NCI-H2081 treated with DMSO at 0.1 percent for 48 hours (cell line): Measurements from ENCODE around the gene SBF2.
"Not testable (repeated sequence)": the region's sequence is repeated elsewhere in the genome, so short reads cannot be mapped to it uniquely, and the experiment has no call there.

ENCODE experiments used
- DNase-seq: peaks from one replicate; lab custom pipeline; 2025; lab: John Stamatoyannopoulos, UW

Gene SBF2

DNA sequence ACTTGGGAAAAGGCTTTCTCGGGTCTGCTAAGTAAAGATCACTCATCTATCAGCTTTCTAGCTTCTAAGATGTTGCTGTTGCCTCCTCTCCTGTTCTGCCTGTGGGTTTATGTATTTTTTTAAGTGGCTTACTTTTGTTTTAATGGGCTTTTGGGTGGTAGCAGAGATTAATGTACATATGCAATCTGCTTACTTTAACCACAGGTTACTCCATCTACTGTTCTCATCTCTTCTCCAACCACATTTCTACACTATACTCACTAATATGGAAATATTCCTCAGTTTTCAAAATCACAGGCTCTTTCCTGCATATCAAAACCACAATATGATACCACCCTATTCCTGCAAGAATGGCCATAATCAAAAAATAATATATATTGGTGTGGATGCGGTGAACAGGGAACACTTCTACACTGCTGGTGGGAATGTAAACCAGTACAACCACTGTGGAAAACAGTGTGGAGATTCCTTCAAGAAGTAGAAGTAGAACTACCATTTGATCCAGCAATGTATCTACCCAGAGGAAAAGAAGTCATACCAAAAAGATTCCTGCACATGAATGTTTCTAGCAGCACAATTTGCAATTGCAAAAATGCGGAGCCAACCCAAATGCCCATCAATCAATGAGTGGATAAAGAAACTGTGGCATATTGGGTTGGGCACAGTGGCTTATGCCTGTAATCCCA, 341.4 kb downstream of the SBF2 start:
- DNase-seq = no peak

DNA sequence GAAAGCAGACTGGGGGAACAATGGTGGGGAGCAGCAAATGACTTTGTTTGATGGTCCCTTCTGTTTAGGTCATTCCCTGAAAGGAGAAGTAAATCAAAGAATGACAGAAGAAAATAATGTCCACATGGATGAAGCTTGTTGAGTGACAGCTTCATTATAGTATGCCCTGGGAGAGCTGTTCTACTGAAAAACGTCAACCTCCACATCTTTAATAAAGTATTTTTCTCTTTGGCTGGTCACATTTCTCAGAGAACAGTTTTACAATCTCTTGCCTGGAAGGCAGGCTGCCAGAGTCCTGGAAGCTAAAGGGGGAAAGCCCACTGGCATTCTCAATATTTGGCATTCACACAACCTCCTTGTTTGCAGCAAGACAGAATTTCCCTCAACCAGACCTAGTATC, 342.2 kb downstream of the SBF2 start:
- no peak for DNase-seq

DNA sequence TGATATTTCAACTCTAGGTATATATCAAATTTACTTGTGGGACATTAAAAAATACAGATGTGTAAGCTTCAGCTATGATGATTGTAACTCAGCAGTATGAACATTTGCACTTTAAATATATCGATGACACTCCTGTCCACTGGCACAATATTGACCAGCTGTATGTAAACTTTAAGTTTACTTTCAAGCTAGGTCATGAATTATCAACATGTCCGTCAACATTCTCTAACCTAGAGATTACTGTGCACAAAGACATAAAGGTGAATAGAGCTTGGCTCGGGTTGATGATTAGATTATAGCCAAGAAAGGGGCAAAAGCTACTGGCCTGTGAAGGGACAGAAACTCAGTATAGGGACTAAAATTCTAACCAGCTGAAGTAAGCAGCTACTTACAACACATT, 343.6 kb downstream of the SBF2 start:
- DNase-seq = no peak

DNA sequence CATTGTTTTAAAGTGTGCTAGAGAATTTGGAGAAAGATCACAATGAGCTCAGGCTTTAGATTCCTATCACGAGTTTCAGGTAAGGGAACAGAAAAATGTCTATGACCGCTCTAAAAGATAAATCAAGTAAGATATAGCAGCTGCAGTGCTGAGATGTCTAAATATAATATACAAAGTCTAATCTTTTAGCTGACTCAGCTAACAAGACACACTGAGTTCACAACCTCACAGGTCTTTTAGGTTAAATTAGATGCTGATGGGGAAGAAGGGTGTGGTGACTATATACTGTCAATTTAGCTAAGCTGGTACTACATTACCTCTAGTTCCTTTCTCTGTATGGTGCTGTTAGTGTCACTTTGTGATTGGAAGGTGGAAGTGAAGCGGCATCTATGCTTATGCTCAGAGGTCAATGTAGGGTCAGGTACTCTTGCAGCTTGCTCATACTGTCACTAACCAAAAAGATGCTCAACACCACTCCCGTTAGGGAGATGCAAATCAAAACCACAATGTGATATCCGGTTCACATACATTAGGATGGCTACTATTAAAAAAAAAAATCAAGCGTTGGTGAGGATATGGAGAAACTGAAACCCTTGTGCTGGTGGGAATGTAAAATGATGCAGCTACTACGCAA, 346.7 kb downstream of the SBF2 start:
- DNase-seq = no peak

DNA sequence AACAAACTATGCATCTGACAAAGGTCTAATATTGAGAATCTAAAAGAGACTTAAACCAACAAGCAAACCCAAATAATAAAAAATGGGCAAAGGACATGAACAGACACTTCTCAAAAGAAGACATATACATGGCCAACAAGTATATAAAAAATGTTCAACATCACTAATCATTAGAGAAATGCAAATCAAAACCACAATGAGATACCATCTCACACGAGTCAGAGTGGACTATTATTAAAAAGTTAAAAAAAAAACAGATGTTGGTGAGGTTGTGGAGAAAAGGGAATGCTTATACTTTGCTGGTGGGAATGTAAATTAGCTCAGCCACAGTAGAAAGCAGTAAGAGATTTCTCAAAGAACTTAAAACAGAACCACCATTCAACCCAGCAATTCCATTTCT, 348.3 kb downstream of the SBF2 start:
- DNase-seq = not testable (repeated sequence)

DNA sequence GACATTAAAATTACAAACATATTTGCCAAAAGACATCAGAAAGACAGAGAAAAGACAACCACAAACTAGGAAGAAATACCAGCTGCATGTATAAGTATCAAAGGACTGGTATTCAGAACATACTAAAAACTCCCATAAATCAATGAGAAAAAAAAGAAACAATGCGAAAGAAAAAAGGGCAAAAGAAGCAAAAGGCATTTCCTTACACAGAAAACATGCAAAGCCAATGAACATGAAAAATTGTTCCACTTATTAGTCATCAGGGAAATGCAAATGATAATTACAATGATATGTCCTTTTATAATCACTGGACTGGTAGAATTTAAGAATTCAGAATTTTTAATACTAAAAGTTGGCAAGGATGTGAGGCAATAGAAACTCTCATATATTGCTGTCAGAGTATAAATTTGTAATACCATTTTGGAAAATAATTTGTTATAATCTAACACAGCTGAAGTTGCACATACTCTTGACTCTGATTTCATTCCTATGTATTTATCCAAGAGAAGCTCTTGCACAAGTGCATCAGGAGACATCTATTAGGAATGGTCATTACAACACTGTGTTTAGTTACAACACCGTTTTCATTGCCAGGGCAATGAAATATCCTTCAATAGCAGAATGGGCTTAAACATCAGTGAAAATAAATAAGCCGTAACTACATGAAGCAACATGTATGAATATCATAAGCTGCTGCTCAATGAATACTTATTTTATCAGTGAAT, 350.5 kb downstream of the SBF2 start:
- DNase-seq = no peak

DNA sequence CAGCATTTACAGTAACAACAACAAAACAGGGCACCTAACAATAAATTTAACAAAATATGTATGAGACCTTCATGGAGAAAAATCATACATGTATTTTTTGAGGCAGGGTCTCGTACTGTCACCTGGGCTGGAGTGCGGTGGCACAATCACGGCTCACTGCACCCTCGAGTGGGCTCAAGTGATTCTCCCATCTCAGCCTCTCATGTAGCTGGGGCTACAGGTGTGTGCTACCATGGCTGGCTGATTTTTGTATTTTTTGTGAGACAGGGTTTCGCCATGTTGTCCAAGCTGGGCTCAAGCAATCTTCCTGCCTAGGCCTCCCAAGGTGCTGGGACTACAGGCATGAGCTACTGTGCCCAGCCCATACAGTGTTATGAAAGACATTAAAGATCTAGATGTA, 352.0 kb downstream of the SBF2 start:
- DNase-seq = no peak

DNA sequence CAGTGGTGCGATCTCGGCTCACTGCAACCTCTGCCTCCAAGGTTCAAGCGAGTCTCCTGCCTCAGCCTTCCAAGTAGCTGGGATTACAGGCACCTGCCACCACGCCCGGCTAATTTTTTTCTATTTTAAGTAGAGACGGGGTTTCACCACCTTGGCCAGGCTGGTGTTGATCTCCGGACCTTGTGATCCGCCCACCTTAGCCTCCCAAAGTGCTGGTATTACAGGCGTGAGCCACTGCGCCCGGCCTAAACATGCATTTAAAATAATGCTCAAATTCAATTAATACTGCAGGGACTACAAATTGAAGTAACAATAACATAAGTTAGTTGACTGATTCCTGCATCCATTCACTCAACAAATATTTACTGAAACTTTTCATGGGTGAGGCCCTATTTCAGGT, 354.9 kb downstream of the SBF2 start:
- not testable (repeated sequence) for DNase-seq

DNA sequence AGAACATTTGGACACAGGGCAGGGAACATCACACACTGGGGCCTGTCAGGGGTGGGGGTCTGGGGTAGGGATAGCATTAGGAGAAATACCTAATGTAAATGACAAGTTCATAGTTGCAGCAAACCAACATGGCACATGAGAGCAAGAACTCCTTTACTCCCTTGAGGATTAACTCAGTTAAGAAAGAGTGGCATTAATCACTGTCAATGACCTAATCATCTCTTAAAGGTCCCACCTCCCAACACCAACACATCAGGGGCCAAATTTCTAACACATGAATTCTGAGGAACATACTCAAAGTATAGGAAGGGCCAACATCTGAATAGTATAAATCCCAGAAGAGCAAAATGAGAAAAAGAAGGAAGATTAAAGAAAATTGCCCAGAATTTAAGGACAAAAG, 357.3 kb downstream of the SBF2 start:
- no peak for DNase-seq

DNA sequence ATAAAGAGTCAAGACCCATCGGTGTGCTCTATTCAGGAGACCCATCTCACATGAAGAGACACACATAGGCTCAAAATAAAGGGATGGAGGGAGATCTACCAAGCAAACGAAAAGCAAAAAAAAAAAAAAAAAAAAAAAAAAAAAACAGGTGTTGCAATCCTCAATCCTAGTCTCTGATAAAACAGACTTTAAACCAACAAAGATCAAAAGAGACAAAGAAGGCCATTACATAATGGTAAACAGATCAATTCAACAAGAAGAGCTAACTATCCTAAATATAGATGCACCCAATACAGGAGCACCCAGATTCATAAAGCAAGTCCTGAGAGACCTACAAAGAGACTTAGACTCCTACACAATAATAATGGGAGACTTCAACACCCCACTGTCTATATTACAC, 361.2 kb downstream of the SBF2 start:
- DNase-seq = not testable (repeated sequence)

DNA sequence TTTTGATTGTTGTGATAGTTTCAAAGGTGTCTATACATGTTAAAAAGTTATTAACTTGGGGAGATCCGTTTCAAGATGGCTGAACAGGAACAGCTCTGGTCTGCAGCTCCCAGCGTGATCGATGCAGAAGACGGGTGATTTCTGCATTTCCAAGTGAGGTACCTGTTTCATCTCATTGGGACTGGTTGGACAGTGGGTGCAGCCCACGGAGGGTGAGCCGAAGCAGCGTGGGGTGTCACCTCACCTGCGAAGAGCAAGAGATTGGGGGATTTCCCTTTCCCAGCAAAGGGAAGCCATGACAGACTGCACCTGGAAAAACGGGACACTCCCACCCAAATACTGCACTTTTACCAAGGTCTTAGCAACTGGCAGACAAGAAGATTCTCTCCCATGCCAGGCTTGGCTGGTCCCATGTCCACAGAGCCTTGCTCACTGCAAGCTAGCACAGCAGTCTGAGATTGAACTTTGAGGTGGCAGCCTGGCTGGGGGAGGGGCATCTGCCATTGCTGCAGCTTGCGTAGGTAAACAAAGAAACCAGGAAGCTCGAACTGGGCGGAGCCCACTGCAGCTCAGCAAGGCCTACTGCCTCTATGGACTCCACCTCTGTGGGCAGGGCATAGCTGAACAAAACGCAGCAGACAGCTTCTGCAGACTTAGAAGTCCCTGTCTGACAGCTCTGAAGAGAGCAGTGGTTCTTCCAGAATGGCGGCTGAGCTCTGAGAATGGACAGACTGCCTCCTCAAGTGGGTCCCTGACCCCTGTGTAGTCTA, 363.3 kb downstream of the SBF2 start:
- DNase-seq = not testable (repeated sequence)

DNA sequence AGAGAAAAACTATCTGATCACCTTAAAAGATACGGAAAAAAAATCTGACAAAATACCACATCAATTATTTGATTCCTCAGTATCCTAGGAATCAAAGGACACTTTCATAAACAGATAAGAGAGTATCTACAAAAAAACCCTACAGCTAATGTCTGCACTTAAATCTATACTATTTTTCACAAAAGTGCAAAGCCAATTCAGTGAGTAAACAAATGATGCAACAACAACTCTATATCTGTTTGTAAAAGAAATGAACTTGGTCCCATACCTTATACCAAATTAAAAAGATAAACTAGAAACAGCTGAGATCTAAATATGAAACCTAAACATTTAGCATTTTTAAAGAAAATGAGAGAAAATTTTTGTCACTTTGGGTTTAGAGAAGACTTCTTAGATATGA, 366.3 kb downstream of the SBF2 start:
- no peak for DNase-seq

DNA sequence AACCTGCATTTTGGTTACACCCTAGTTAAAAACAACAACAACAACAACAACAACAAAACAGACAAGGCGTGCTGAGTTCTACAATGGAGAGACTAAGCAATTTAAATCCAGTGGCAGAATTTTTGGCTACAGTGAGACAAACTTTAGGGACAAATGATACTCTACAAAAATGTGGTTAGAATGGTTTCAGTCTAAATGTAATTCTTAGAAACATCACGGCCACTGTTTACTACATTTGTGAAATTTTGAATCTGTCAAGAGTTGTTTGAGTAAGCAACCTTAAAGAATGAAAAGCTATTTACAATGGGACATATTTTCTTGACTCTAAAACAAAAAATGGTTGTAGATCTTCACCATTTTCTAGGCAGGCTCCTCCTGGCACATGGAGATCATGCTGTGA, 370.7 kb downstream of the SBF2 start:
- no peak for DNase-seq

DNA sequence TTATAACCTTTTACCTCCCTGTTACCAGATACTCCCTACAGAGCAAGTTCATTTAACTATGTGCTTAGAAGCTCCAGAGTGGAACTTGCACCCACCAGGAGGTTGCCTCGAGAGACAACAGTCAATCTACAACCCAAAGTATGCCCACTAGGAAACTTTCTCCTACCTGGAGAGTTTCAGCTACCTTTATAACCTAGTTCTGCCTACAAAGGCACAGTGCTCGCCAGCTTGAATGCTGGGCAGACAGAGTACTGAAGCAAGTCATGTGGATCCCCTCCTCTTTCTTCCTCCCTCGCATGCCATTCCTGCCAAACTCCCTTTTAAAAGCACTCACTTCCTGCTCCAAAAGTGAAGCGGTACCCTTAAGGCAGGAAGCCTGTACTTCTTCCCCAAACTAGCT, 371.2 kb downstream of the SBF2 start:
- DNase-seq = no peak

DNA sequence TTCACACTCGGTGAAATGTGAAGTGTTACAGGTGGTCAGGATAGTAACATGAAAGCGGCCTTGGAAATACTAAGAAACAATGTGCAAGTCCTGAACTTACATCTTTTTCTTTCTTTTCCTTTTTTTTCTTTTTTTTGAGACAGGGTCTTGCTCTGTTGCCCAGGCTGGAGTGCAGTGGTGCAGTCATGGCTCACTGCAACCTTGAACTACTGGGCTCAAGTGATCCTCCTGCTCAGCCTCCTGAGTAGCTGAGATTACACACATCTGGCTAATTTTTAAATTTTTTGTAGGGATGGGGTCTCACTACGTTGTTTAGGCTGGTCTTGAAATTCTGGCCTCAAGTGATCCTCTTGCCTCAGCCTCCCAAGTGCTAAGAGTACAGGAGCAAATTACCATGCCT, 377.5 kb downstream of the SBF2 start:
- no peak for DNase-seq

DNA sequence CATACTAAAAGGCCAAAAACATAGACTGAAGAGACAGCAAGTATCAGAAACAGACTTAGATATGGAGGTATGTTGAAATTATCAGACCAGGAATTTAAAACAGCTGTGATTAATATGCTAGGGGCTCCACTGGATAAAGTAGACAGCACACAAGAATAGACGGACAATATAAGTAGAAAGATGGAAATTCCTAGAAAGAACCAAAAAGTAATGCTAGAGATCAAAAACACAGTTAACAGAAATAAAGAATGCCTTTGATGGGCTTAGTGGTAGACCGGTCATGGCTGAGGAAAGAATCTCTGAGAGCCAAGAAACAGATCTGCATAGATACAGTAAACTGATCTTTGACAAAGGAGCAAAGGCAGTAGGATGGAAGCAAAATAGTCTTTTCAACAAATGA, 380.0 kb downstream of the SBF2 start:
- no peak for DNase-seq

DNA sequence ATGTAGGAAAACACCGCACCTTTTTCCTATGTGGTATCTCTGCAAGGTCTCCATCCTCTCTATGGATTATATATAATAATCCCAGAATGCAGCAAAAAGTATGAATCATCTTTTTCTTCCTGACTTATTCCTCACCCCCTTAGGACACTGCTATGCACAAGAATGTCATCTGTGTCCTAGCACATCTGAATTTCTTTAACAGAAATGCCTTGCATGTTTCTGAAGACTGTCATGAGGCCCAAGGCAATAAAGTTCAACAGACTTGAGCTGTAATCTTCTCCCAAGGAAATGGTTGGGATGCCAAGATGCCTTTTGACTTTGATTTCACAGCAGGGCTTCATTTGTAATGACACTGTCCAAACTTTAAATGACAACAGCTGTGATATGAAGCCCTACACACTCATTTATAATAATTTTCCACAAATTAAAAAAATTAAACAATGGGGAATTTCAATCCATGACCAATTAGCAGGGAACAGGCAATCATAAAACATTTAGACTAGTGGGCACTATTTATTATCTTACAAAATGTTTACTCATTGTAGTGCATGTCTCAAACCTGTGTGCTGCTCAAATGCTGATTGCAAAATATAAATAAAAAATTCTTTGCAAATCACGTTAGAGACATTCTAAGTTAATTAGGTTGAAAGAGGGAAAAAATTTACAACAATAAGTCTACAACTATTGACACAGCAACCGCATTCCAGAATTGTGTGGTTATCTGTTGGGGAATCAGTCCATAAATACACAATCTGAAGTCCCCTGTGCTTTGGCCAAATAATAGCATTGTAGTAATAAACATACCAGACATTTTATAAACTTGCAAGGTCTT, 387.8 kb downstream of the SBF2 start:
- no peak for DNase-seq

DNA sequence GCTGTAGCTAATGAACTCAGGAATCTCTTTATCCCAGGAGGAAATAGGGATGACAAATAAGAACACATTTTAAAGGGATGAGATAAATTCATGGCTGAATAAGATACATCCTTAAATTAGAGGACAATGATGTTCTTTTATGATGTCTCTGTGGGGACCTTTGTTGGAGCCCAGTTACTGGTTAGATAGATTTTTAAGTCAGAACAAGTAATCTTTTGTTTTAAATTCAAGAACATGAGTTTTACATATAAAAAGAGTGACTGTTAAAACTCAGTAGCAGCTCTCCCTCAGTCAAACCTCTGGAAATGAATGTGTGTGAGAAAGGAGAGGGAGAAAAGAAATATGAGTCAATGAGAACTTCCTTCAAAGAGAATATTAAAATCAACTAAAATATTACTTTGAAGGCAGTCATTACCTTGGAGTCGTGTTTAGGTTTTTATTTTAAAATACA, 388.5 kb downstream of the SBF2 start:
- no peak for DNase-seq

DNA sequence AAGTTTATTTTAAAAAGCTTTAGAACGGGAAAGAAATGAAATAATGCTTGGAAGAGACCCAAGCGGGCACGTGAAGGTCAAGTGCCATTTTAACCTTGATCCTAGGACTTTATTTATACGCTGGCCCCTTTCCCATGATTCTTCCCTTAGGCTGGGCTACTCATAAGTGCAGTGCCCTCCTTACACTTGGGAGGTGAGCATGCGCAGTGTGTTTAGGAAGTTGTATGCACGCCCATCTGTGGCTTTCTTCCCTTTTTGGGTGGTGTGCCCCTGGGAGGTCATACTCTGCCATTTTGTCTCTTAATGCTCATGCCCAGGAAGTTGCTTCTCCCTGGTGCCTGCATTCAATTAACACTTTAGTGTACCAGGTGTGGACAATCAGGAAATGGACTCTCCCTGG, 390.4 kb downstream of the SBF2 start:
- DNase-seq = no peak

DNA sequence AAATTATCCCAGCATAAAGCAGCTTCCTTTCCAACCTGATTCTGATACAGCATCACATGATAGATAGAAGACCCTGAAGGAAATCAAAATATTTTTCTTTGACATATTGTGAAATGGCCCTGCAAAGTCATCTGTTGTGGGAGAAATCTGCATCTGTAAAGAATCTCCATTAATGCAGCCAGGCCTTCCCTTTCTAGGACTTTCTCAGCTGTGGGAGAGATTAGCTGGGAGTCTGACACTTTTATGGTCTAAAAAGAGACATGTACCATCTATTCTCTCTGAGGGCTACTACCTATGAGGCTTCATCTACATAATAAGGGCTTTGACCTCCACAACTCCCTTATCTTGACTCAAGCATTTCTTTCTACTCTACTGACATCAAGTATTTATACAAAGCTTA, 392.1 kb downstream of the SBF2 start:
- no peak for DNase-seq

DNA sequence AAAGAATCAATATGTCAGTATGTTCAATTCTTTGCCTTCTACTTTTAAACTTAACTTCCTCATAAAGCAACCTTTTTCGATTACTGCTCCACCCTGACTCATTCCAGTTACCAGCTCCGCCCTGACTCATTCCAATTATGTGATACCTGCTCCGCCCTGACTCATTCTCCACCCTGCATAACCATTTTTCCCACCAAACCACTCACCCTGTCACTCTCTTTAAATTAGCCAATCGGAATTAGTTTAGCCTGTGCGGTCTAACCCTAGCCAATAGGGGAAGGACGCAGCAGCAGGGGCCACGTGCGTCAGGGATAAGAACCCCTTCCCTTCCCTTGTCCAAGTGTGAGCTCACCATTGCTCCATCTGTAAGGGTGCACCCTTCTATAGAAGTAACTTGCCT, 393.8 kb downstream of the SBF2 start:
- DNase-seq = not testable (repeated sequence)

DNA sequence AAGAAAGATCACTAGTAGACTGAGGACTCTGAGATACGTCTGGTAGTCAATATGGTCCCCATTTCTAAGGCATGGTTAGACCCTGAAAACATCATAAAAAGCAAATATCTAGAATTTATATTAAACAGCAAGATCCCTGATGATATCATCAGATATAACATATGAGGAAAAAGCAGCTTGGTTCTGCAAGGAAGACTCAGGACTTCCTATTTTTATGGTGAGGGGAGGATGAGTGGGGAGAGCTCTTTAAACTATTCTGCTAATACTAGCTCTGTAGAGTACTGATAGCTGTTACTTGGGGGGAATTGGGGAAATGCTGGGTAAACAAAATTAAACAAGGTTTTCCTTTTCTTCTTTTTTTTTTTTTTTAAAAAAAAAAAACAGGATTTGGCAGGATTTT, 394.3 kb downstream of the SBF2 start:
- no peak for DNase-seq
